Glomerular endothelial cell (primary cell): ENCODE data around the gene KLK6. TPM values are rescaled to one million over a fixed set of nuclear protein-coding genes. Genes with fewer than 3 reads are reported as not detected.

Experiments used
- DNase-seq: peaks from one replicate; pipeline ENCODE4 v3.0.0-alpha.2; 2011; ENCODE audit warnings: low read depth, low spot score; ENCODE audit errors: extremely low read depth
- total RNA-seq: library from RNA; depleted of rRNA; stranded (reverse); fragments of >200 nt; gene quantifications from 2 replicates; pipeline ENCODE4 v1.2.3, GENCODE V29; 2015

KLK6 gene
- total RNA-seq: not detected in 2 replicates

DNA sequence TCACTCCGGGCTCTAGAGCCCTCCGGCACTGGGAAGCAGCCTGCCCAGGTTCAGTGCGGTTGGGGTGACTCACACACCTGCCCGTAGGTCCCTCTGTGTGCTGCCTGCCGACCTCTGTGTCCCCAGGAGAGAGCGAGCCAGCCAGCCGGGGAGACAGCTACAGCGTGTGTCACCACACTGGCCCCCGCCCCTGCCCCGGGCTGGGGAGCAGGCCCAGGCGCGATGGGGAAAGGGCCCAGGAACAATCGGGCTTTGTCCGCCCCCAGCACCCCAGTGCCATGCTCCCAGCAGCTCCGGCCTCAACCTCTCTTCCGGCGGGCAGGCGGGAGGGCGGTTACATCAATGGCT is at the start of gene KLK6:
TSS of gene KLK6 (minus strand) at position 179 of the 348 bp plus-strand sequence. CDS start 1,487 bp downstream, outside the sequence.
- no peak for DNase-seq

GRCh38 chr19:51018745-51019543 is 49.6 kb upstream of the KLK6 start:
- DNase-seq: no peak

GRCh38 chr19:51016798-51017683 is 47.6 kb upstream of the KLK6 start:
- DNase-seq: no peak

- no peak for DNase-seq
Measured at GRCh38 chr19:51015691-51016267, 46.4 kb upstream of the KLK6 start.

- DNase-seq: no peak
Measured at GRCh38 chr19:51014242-51014641, 44.9 kb upstream of the KLK6 start.

DNA sequence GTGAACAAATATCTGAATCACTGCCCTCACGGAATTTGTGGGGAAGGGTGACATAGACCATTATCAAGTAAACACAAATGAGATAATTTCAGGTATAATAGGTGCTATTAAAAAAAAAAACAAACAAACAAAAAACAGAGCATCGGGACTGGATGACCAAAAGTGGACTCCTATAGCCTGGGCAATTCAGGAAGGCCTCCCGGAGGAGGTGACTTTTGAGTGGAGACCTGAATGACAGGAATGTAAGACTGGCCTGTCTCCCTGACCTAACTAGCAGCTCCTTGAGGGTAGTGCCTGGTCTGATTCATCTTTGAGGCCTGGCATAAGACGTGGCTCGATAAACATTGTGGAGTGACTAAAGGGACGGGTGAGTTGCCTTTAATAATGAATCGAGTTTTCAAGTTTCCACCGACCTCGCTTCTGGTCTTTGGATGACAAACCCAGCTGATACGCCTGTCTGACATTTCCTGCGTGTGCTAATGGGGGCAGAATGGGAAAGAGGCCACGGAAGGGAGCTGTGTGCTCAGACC is 43.3 kb upstream of the KLK6 start:
- no peak for DNase-seq

GRCh38 chr19:51010066-51010795 is 40.8 kb upstream of the KLK6 start:
- DNase-seq: no peak

- DNase-seq: no peak
Measured at GRCh38 chr19:51009061-51009891, 39.9 kb upstream of the KLK6 start.

DNA sequence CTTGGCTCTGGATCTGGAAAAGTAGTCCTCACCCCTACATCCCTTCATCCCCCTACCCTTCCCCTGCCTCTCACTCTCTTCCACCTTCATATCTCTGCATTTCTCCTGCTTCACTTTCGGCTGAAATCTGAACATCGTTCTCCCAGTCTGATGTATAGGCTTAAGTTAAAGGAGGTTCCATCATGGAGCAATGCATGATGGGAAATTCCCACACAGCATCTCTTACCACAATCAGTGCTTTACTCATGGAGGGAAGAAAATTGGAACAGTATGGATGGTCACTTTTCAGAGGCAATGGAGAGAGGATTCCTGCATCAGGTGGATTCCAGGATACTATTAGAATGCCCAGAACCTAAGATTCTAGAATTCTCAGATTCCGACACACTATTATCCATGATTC is 38.1 kb upstream of the KLK6 start:
- DNase-seq: no peak

- DNase-seq: no peak
Measured at GRCh38 chr19:51006406-51006805, 37.0 kb upstream of the KLK6 start.

DNA sequence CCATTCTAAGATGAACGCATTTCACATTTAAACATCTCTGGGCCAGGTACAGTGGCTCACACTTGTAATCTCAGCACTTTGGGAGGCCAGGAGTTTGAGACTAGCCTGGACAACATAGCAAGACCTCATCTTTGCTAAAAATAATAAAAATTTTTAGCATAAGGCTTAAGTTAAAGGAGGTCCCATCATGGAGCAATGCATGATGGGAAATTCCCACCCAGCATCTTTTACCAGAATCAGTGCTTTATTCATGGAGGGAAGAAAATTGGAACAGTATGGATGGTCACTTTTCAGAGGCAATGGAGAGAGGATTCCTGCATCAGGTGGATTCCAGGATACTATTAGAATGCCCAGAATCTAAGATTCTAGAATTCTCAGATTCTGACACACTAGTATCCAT is 35.9 kb upstream of the KLK6 start:
- DNase-seq: no peak

- no peak for DNase-seq
Measured at GRCh38 chr19:51003316-51003715, 33.9 kb upstream of the KLK6 start.

GRCh38 chr19:51002542-51003311 is 33.3 kb upstream of the KLK6 start:
- no peak for DNase-seq

DNA sequence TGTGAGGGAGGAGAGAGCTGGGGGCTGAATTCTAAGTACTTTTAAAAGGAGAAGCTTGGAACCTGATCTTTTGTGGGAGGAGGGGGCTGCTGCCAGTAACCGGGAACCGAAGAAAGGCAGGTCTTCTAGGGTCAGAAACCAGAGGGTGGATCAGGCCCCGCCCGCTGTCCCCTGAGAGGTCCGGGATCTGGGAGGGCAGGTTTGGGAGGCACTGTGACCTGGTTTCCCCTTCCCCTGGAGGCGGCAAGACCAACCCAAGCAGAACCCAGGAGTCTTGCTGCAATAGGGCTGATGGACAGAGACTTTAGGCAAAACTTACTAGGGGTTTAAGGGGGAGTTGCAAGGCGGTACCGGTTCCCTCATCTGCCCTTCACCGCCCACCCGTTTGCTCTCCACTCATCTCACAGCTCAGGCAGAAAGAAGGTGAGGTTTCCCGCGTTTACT is 32.7 kb upstream of the KLK6 start:
- DNase-seq: no peak

GRCh38 chr19:51001515-51001914 is 32.1 kb upstream of the KLK6 start, which contains the start of gene KLK8:
KLK8 (minus strand) TSS chr19:51001604; CDS start chr19:51001167, 437 bp downstream.
- no peak for DNase-seq

GRCh38 chr19:51000981-51001380 is 31.6 kb upstream of the KLK6 start:
- no peak for DNase-seq

GRCh38 chr19:51000426-51000825 is 31.0 kb upstream of the KLK6 start:
- no peak for DNase-seq

DNA sequence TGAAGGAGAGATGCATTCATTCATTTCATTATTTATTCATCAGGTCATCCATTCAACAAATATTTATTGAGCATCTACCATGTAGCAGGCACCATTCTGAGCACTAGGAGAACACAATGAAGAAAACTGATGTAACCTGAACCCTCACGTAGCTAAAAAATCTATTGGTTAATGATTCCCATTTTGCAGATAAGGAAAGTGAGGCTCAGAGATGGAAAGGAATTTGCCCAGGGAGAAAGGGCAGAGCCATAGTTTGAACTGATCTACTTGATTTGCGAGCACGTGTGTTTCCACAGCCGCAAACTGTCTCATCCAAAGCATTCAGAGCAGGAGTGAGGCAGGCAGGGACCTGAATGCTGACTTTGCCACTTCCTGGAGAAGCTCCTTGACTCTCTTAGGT is 29.3 kb upstream of the KLK6 start:
- DNase-seq: no peak

GRCh38 chr19:50998061-50998460 is 28.7 kb upstream of the KLK6 start:
- DNase-seq: no peak
